K562 (cell line): ENCODE data around the gene KTN1. TPM values are rescaled to one million over a fixed set of nuclear protein-coding genes. Genes with fewer than 3 reads are reported as not detected.

Source experiments
- ATF2 ChIP-seq: sonication (generic); formaldehyde crosslinking; IDR thresholded peaks from 2 replicates; pipeline ENCODE4 v1.8.1; 2022; ENCODE audit warnings: missing genetic modification reagents
- DPF2 ChIP-seq: fragments of 450-650 bp; IDR thresholded peaks from 2 replicates; pipeline ENCODE4 v1.6.1; 2016
- HNRNPLL ChIP-seq: fragments of 200-400 bp; formaldehyde crosslinking; IDR thresholded peaks from 2 replicates; pipeline ENCODE4 v1.6.1; 2017; ENCODE audit warnings: low read length, low read depth, mild to moderate bottlenecking; ENCODE audit not compliant: poor library complexity, severe bottlenecking
- NR2C1 ChIP-seq, 2 experiments: fragments of 450-650 bp; IDR thresholded peaks; 2 replicates each; pipeline ENCODE4 v1.6.1; 2017; ENCODE audit warnings: mild to moderate bottlenecking in 2 of 2, antibody characterized with exemption in 1 of 2, inconsistent platforms in 1 of 2, missing compliant biosample characterization in 1 of 2, missing genetic modification characterization in 1 of 2
- RREB1 ChIP-seq: fragments of 250-450 bp; sonication (Bioruptor Pico); IDR thresholded peaks from 2 replicates; pipeline ENCODE4 v1.4.0; 2020
- SOX6 ChIP-seq: fragments of 450-650 bp; IDR thresholded peaks from 2 replicates; pipeline ENCODE4 v1.6.1; 2014; ENCODE audit warnings: mild to moderate bottlenecking
- TCFL5 ChIP-seq: fragments of 250-450 bp; sonication (Bioruptor Pico); conservative IDR thresholded peaks from 2 replicates; pipeline ENCODE4 v1.6.1; 2021; ENCODE audit warnings: mild to moderate bottlenecking, moderate library complexity, matching md5 sums
- TFE3 ChIP-seq: fragments of 450-650 bp; formaldehyde crosslinking; IDR thresholded peaks from 2 replicates; pipeline ENCODE4 v1.4.0; 2020; ENCODE audit warnings: mild to moderate bottlenecking, mixed read lengths
- THRB ChIP-seq: fragments of 450-650 bp; formaldehyde crosslinking; conservative IDR thresholded peaks from 2 replicates; pipeline ENCODE4 v1.4.0; 2022; ENCODE audit warnings: mild to moderate bottlenecking, missing genetic modification characterization
- ZBTB43 ChIP-seq: sonication (generic); formaldehyde crosslinking; IDR thresholded peaks from 2 replicates; pipeline ENCODE4 v1.8.0; 2023; ENCODE audit warnings: mild to moderate bottlenecking, missing genetic modification reagents
- ZNF121 ChIP-seq: sonication (generic); formaldehyde crosslinking; conservative IDR thresholded peaks from 2 replicates; pipeline ENCODE4 v1.8.0; 2022; ENCODE audit warnings: missing genetic modification reagents
- ZNF274 ChIP-seq: IDR thresholded peaks from 2 replicates; pipeline ENCODE4 v1.6.1; 2011; ENCODE audit warnings: low read depth, mild to moderate bottlenecking, low read length, moderate library complexity, borderline replicate concordance
- ZNF551 ChIP-seq: fragments of 250-450 bp; sonication (Bioruptor Pico); IDR thresholded peaks from 2 replicates; pipeline ENCODE4 v1.5.0; 2021; ENCODE audit warnings: mild to moderate bottlenecking, moderate library complexity
- polyA plus RNA-seq, 8 experiments: library from polyadenylated mRNA; depleted of rRNA in 4 of 8; stranded (reverse) in 5 of 8; unstranded in 3 of 8; fragments of >200 nt; fragmentation: Nextera tagmentation in 2 of 8; fragmentation: Illumina TruSeq in 1 of 8; extraction: Ambion mirVana in 2 of 8; extraction: Trizol in 1 of 8; gene quantifications; 2 replicates each; pipeline versions ENCODE4 v1.2.1 to v1.2.3, GENCODE V29; 2011 to 2014; ENCODE audit warnings: inconsistent platforms in 1 of 8, missing spikeins in 1 of 8
- total RNA-seq, 7 experiments: library from RNA; depleted of rRNA in 6 of 7; stranded (reverse); fragments of >200 nt in 6 of 7; fragmentation: Illumina TruSeq in 2 of 7; extraction: Trizol in 2 of 7; gene quantifications; 2 replicates each; pipeline versions ENCODE4 v1.2.1 to v1.2.3, GENCODE V29; 2011 to 2021; ENCODE audit warnings: low replicate concordance in 1 of 7

Gene KTN1
- total and polyA plus RNA-seq, 9 of the 15 experiments (the other 6 are each of a cell fraction or from before 2014, with no cell fraction given) = 34.8 to 120 (median 63.6) TPM

GRCh38 chr14:55581342-55581771 is 1.4 kb downstream of the KTN1 start (continued):
- no peak for TF ChIP-seq RREB1 (CRISPR knock-in tag)
- no peak for TF ChIP-seq ZNF551 (CRISPR knock-in tag)
- TF ChIP-seq TCFL5 (CRISPR knock-in tag) = no peak
- TF ChIP-seq NR2C1 (IDR thresholded peaks at IDR 0.05) = no peak
- no peak for TF ChIP-seq NR2C1 (tag; IDR thresholded peaks at IDR 0.05)
- no peak for TF ChIP-seq TFE3 (CRISPR knock-in tag)
- TF ChIP-seq ZNF121 (CRISPR knock-in tag) = no peak
- no peak for TF ChIP-seq SOX6
- no peak for TF ChIP-seq ZBTB43
- 0 out of 2 replicates have a peak, but pooled peaks have one; percentile 13 for TF ChIP-seq THRB (CRISPR knock-in tag)
- TF ChIP-seq HNRNPLL = no peak
- TF ChIP-seq DPF2 = peak; percentile 49
- no peak for TF ChIP-seq ATF2 (CRISPR knock-in tag)
- TF ChIP-seq ZNF274 = no peak
